H1 (cell line): Measurements from ENCODE around the gene DNAJC17. TPM values are rescaled to one million over a fixed set of nuclear protein-coding genes. Genes with fewer than 3 reads are reported as not detected.

Experiments used
- CTBP2 ChIP-seq: IDR thresholded peaks from 2 replicates; pipeline ENCODE4 v1.7.0; 2011; ENCODE audit warnings: borderline replicate concordance, mild to moderate bottlenecking, moderate library complexity, mixed read lengths, low read length; ENCODE audit not compliant: insufficient read depth, insufficient read length
- GTF2F1 ChIP-seq: IDR thresholded peaks from 2 replicates; pipeline ENCODE4 v1.6.1; 2012; ENCODE audit warnings: low read depth, low read length, improper control_type of control experiment, borderline replicate concordance
- SIN3A ChIP-seq, 2 experiments: IDR thresholded peaks in 1 of 2; conservative IDR thresholded peaks in 1 of 2; 2 replicates each; pipeline ENCODE4 v1.6.1; 2011 to 2012; ENCODE audit warnings: low read length in 2 of 2, improper control_type of control experiment in 1 of 2, low read depth in 1 of 2, mild to moderate bottlenecking in 1 of 2
- SP2 ChIP-seq: IDR thresholded peaks from 2 replicates; pipeline ENCODE4 v1.6.1; 2012; ENCODE audit warnings: mild to moderate bottlenecking, low read length, inconsistent platforms
- polyA plus RNA-seq, 7 experiments: library from polyadenylated mRNA; depleted of rRNA in 3 of 7; stranded (reverse) in 5 of 7; unstranded in 2 of 7; fragments of >200 nt in 5 of 7; fragments of 200-250 nt in 2 of 7; gene quantifications; 1 replicate in 5 of 7; 2 replicates in 1 of 7; 4 replicates in 1 of 7; pipeline versions ENCODE4 v1.2.1 to v1.2.3, GENCODE V29; 2011 to 2013; ENCODE audit warnings: missing spikeins in 2 of 7, mixed read lengths in 2 of 7
- total RNA-seq: library from RNA; stranded (reverse); fragmentation: NEBNext Ultra II Directional; extraction: Animal tissue kit (Norgen Biotek cat#: 25700); gene quantifications from 2 replicates; pipeline ENCODE4 v1.2.1, GENCODE V29; 2021

The DNAJC17 gene
- total and polyA plus RNA-seq, 2 of the 8 experiments (the other 6 are each of a cell fraction or from before 2014, with no cell fraction given), result 39.5 to 45.4 TPM

- TF ChIP-seq SIN3A (conservative IDR thresholded peaks at IDR 0.05 in 1 of 2, IDR thresholded peaks at IDR 0.05 in 1 of 2; ENCODE audit: low read depth in 1 of 2, low read length in 2 of 2), result no peak
- no peak for TF ChIP-seq GTF2F1
- TF ChIP-seq CTBP2, result no peak
- TF ChIP-seq SP2, result no peak
These were observed 46.9 kb upstream of the DNAJC17 start (continued) for GRCh38 chr15:40854161-40854560.
